Activated B cell treated with CpG ODN at 0.5 μM for 24 hours (primary cell): ENCODE measurements around the gene DUOX2. TPM values are rescaled to one million over a fixed set of nuclear protein-coding genes. Genes with fewer than 3 reads are reported as not detected.

Experiments
- ATAC-seq: fragments of 200-7000 bp; cut with Tn5 transposase; one replicate; pipeline ENCODE4 v1.10.0; 2021; ENCODE audit warnings: low read depth, mild to moderate bottlenecking, moderate library complexity
- CTCF ChIA-PET: fragments of 350-600 bp; sonication (Branson Sonifier 250); formaldehyde crosslinking; loops from one replicate; lab custom pipeline; 2021; ENCODE audit warnings: antibody characterized with exemption; lab: Charles Lee
- POLR2A ChIA-PET: fragments of 350-600 bp; sonication (Branson Sonifier 250); formaldehyde crosslinking; loops from one replicate; lab custom pipeline; 2021; ENCODE audit warnings: antibody characterized with exemption; lab: Charles Lee
- DNase-seq: peaks from one replicate; pipeline ENCODE4 v3.0.0; 2022
- H3K27ac Mint-ChIP-seq: one replicate; pipeline ENCODE4 v1.8.0; 2020; ENCODE audit warnings: mixed read lengths
- H3K27me3 Mint-ChIP-seq: one replicate; pipeline ENCODE4 v1.8.0; 2021; ENCODE audit warnings: mixed read lengths
- H3K36me3 Mint-ChIP-seq: one replicate; pipeline ENCODE4 v1.8.0; 2021; ENCODE audit warnings: low read depth, mixed read lengths
- H3K4me1 Mint-ChIP-seq: one replicate; pipeline ENCODE4 v1.8.0; 2021; ENCODE audit warnings: mixed read lengths
- H3K4me3 Mint-ChIP-seq: one replicate; pipeline ENCODE4 v1.8.0; 2020; ENCODE audit warnings: mild to moderate bottlenecking, mixed read lengths
- H3K9me3 Mint-ChIP-seq: one replicate; pipeline ENCODE4 v1.8.0; 2020; ENCODE audit warnings: mixed read lengths
- intact Hi-C: fragments of 100-400 bp; cut with micrococcal nuclease; formaldehyde crosslinking; loops from one replicate; pipeline ENCODE4 v1.15.1; 2024
- total RNA-seq: library from RNA; stranded (reverse); gene quantifications from 2 replicates; pipeline ENCODE4 v1.2.3, GENCODE V29; 2022
- TF ChIP-seq, protein P1 (sequence below): fragments of 200-600 bp; IDR thresholded peaks from one replicate; pipeline ENCODE4 v1.8.0; 2022; ENCODE audit warnings: antibody characterized with exemption, mild to moderate bottlenecking

Gene DUOX2
- total RNA-seq, 1 donor from 2014 or later = not detected

DNA sequence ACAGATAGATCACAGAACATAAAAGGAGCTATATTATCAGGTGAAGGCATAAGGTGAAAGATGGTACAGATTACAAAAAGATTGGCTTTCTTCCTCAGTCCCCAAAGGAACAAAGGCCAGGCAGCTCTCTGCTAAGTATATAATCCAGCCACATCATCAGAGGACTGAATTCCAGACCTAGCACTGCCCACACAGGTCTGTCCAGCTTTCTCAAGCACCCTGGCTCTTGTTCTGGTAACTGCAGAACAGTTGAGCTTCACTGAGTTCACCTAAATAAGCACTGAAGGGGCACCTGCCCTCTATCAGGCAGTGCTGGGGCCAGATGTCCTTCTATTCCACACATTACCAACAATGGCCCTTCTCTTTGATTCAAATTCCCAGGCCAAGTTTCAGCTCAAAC, 9.4 kb upstream of the DUOX2 start:
- CTCF ChIA-PET = interaction anchor here (1.4 to 1.9 kb wide), 2 partner anchors 153 to 155 kb away, joined by 4 read pairs; no protein-coding TSS in a partner anchor
- POLR2A ChIA-PET = no interaction called here
- ATAC-seq (no peak), DNase-seq (no peak)
- Mint-ChIP-seq H3K36me3 (no peaks in the 10 kb centered on the region), H3K4me1 (peaks cover under 1% of the 10 kb centered on the region), H3K4me3 (no peak overlapping the region), H3K27ac (no peak overlapping the region), H3K27me3 (peaks cover 57% of the 10 kb centered on the region), H3K9me3 (no peaks in the 10 kb centered on the region)
- intact Hi-C loops = no loop called here
- TF ChIP-seq, protein P1, sequence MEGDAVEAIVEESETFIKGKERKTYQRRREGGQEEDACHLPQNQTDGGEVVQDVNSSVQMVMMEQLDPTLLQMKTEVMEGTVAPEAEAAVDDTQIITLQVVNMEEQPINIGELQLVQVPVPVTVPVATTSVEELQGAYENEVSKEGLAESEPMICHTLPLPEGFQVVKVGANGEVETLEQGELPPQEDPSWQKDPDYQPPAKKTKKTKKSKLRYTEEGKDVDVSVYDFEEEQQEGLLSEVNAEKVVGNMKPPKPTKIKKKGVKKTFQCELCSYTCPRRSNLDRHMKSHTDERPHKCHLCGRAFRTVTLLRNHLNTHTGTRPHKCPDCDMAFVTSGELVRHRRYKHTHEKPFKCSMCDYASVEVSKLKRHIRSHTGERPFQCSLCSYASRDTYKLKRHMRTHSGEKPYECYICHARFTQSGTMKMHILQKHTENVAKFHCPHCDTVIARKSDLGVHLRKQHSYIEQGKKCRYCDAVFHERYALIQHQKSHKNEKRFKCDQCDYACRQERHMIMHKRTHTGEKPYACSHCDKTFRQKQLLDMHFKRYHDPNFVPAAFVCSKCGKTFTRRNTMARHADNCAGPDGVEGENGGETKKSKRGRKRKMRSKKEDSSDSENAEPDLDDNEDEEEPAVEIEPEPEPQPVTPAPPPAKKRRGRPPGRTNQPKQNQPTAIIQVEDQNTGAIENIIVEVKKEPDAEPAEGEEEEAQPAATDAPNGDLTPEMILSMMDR = no peak

DNA sequence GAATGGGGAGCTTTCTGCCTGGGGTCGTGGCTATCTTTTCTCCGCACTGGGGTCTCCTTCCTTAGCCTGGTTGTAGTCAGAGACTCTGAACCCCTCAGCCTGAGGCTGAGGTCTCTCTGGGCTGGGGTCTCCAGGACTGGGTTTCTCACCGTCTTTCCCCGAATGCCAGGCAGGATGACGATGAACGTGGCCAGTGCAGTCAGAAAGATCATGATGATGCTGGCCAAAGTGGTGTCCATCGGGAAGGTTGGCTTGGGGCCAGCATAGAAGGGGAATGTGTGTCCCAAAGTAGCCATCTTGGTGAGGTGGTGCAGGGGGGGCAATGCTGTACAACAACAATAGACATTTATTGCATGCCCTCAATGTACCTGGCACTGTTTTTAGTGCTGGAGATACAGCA, 8.7 kb upstream of the DUOX2 start:
- ChIA-PET POLR2A (no interaction called here), CTCF (interaction anchor here (1.4 kb wide), 1 partner anchor 156 kb away, joined by 4 read pairs; no protein-coding TSS in a partner anchor)
- intact Hi-C loops = no loop called here
- Mint-ChIP-seq H3K9me3 (no peaks in the 10 kb centered on the region), H3K27ac (no peak overlapping the region), H3K4me1 (peaks cover 6% of the 10 kb centered on the region), H3K27me3 (peaks cover 57% of the 10 kb centered on the region), H3K4me3 (no peak overlapping the region), H3K36me3 (no peaks in the 10 kb centered on the region)
- DNase-seq = no peak
- TF ChIP-seq, protein P1 = no peak
- ATAC-seq = no peak

DNA sequence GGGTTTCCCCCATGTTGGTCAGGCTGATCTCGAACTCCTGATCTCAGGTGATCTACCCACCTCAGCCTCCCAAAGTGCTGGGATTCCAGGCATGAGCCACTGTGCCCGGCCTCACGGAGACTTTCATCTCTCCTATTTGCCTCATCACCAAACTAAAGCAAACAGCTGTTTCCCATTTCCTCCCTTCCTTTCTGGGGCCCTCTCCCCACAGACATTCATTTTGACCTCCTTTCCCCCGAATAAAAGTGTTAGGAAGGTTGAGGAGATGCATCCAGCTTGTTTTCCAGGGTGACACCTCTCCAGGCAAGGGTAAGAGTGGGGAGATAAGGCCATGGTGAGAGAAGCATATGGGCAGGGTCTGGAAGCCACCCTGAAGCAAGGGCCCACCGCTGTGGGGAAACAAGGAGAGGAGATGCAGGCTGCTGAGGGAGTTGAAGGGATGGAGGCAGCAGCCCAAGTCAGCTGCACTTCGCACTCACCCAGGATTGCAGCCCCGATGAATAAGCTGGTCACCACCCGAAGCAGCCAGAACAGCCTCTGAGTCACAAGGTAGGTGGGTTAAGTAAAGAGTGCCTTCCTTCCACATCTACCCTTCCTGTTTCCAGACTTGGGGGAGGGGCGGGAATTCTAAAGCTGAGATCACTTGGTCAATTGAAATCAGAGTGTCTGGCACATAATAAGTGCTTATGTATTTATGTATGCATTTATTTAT, 7.9 kb upstream of the DUOX2 start:
- CTCF ChIA-PET = no interaction called here
- Mint-ChIP-seq H3K36me3 (no peaks in the 10 kb centered on the region), H3K9me3 (no peaks in the 10 kb centered on the region), H3K4me1 (peaks cover 14% of the 10 kb centered on the region), H3K27ac (no peak overlapping the region), H3K27me3 (peaks cover 61% of the 10 kb centered on the region), H3K4me3 (no peak overlapping the region)
- ATAC-seq (no peak), DNase-seq (no peak)
- TF ChIP-seq, protein P1 = no peak
- intact Hi-C loops = no loop called here
- POLR2A ChIA-PET = no interaction called here

DNA sequence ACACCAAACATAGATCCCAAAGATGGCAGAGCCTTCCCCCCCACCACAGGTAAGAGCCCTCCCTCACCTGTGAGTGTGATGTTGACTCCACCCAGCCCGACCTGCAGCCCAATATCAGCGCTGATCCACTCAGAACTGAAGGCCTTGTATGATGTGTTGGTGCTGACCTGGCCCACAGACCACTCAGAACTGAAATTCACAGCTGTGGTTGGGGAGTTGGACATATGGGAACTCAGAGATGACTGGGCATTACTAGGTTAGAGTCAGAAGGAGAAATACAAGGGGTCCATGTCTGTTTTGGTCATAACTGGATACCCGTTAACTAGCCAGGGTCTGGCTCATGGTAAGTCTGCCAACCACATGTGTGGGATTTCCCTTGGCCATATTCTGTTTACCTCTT, 7.0 kb upstream of the DUOX2 start:
- DNase-seq = no peak
- Mint-ChIP-seq H3K4me1 (peaks cover 21% of the 10 kb centered on the region), H3K4me3 (no peak overlapping the region), H3K27ac (no peak overlapping the region), H3K9me3 (no peaks in the 10 kb centered on the region), H3K27me3 (peaks cover 62% of the 10 kb centered on the region), H3K36me3 (no peaks in the 10 kb centered on the region)
- intact Hi-C loops = no loop called here
- ATAC-seq = no peak
- TF ChIP-seq, protein P1 = no peak
- ChIA-PET CTCF (no interaction called here), POLR2A (no interaction called here)

DNA sequence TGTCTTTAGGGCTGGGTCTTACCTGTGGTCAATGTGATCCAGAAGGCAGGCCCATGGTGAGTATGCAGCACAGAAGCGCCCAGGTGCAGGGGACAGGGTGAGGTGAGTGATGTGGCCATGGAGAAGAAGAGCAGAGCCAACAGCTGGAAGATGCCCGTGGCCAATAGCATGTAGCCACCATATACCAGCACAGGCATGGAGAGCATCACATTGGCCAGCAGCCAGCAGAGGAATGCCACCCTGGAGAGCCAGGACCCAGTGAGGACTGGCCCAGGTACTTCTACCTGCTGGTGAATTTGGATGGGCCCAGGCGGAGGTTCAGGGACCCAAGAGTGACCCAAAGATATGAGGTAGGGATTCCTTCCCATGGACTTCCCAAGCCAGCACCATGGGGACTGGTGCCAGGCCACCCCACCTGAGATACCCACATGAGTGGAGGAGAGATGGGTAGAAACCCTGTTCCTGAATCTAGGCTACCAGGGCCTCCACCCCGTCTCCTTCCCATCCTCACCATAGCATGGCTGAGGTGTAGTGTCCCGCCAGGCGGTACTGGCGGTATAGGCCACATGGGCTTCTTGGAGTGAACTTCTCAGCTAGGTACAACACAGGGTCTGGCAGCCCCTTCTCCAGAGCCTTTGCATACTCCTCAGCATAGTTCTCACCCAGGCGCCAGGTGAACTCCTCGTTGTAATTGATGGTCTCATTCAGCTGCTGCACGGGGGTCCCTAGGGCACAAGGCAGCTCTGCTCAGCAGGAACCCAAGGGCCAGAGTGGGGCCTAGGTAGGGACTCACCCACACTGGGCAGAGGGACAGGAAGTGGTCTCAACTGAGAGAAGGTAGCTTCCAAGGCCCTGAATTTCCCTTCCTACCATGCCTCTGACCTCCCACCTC, 6.4 kb upstream of the DUOX2 start:
- intact Hi-C loops = no loop called here
- Mint-ChIP-seq H3K27me3 (peaks cover 63% of the 10 kb centered on the region), H3K36me3 (no peaks in the 10 kb centered on the region), H3K9me3 (no peaks in the 10 kb centered on the region), H3K27ac (no peak overlapping the region), H3K4me1 (peaks cover 25% of the 10 kb centered on the region), H3K4me3 (no peak overlapping the region)
- DNase-seq (no peak), ATAC-seq (no peak)
- POLR2A ChIA-PET = no interaction called here
- CTCF ChIA-PET = no interaction called here
- TF ChIP-seq, protein P1 = no peak
